ENCODE data around the gene SCN7A.
A peak's percentile ranks its signal among the peaks of the same experiment; 100 is the strongest.

Gene SCN7A

GRCh38 chr2:166380615-166381014 lies 113.4 kb downstream of the SCN7A start:
- Histone ChIP-seq H3K27ac (ENCODE audit: low read depth, low read length) (no peak overlapping the region), H3K4me3 (ENCODE audit: low read length) (no peak overlapping the region), H3K36me3 (ENCODE audit: control insufficient read depth, insufficient read depth, low read length) (no peaks in the 10 kb centered on the region), H3K27me3 (ENCODE audit: control insufficient read depth, insufficient read depth, low read length) (no peaks in the 10 kb centered on the region), H3K4me1 (ENCODE audit: control insufficient read depth, insufficient read depth, low read length) (no peaks in the 10 kb centered on the region), H3K9ac (ENCODE audit: low read length) (no peak overlapping the region)

GRCh38 chr2:166376873-166377272 lies 117.2 kb downstream of the SCN7A start:
- Histone ChIP-seq H3K27ac (ENCODE audit: low read depth, low read length) (no peak overlapping the region), H3K36me3 (ENCODE audit: control insufficient read depth, insufficient read depth, low read length) (no peaks in the 10 kb centered on the region), H3K4me1 (ENCODE audit: control insufficient read depth, insufficient read depth, low read length) (no peaks in the 10 kb centered on the region), H3K27me3 (ENCODE audit: control insufficient read depth, insufficient read depth, low read length) (no peaks in the 10 kb centered on the region), H3K4me3 (ENCODE audit: low read length) (no peak overlapping the region), H3K9ac (ENCODE audit: low read length) (no peak overlapping the region)

GRCh38 chr2:166376488-166376828 lies 117.6 kb downstream of the SCN7A start:
- no peaks in the 10 kb centered on the region for H3K36me3 ChIP-seq (ENCODE audit: control insufficient read depth, insufficient read depth, low read length)
- H3K27ac ChIP-seq (ENCODE audit: low read depth, low read length), result peak overlapping the region; percentile 77
- H3K4me1 ChIP-seq (ENCODE audit: control insufficient read depth, insufficient read depth, low read length), result no peaks in the 10 kb centered on the region
- H3K9ac ChIP-seq (ENCODE audit: low read length), result no peak overlapping the region
- H3K27me3 ChIP-seq (ENCODE audit: control insufficient read depth, insufficient read depth, low read length), result no peaks in the 10 kb centered on the region
- peak overlapping the region; percentile 69 for H3K4me3 ChIP-seq (ENCODE audit: low read length)

GRCh38 chr2:166375736-166376487 lies 118.1 kb downstream of the SCN7A start, which contains the start of gene SCN9A:
TSS of gene SCN9A (minus strand) at chr2:166375944. CDS start at chr2:166311756, 64,188 bp downstream.
- H3K27me3 ChIP-seq (ENCODE audit: control insufficient read depth, insufficient read depth, low read length), result no peaks in the 10 kb centered on the region
- peak within 1 kb of the TSS; percentile 69 for H3K4me3 ChIP-seq (ENCODE audit: low read length)
- no peak within 1 kb of the TSS for H3K9ac ChIP-seq (ENCODE audit: low read length)
- H3K27ac ChIP-seq (ENCODE audit: low read depth, low read length), result peak within 1 kb of the TSS; percentile 77
- H3K4me1 ChIP-seq (ENCODE audit: control insufficient read depth, insufficient read depth, low read length), result no peaks in the 10 kb centered on the region
- no peaks in the 10 kb centered on the region for H3K36me3 ChIP-seq (ENCODE audit: control insufficient read depth, insufficient read depth, low read length)

- Histone ChIP-seq H3K27me3 (ENCODE audit: control insufficient read depth, insufficient read depth, low read length) (no peaks in the 10 kb centered on the region), H3K4me1 (ENCODE audit: control insufficient read depth, insufficient read depth, low read length) (no peaks in the 10 kb centered on the region), H3K27ac (ENCODE audit: low read depth, low read length) (no peak overlapping the region), H3K36me3 (ENCODE audit: control insufficient read depth, insufficient read depth, low read length) (no peaks in the 10 kb centered on the region), H3K9ac (ENCODE audit: low read length) (no peak overlapping the region), H3K4me3 (ENCODE audit: low read length) (peak overlapping the region; percentile 69)
Measured at GRCh38 chr2:166375195-166375735, 118.8 kb downstream of the SCN7A start.

- Histone ChIP-seq H3K4me3 (ENCODE audit: low read length) (no peak overlapping the region), H3K27me3 (ENCODE audit: control insufficient read depth, insufficient read depth, low read length) (no peaks in the 10 kb centered on the region), H3K36me3 (ENCODE audit: control insufficient read depth, insufficient read depth, low read length) (no peaks in the 10 kb centered on the region), H3K4me1 (ENCODE audit: control insufficient read depth, insufficient read depth, low read length) (no peaks in the 10 kb centered on the region), H3K9ac (ENCODE audit: low read length) (no peak overlapping the region), H3K27ac (ENCODE audit: low read depth, low read length) (no peak overlapping the region)
Measured at GRCh38 chr2:166373951-166374350, 120.1 kb downstream of the SCN7A start.

- Histone ChIP-seq H3K27ac (ENCODE audit: low read depth, low read length) (no peak overlapping the region), H3K4me1 (ENCODE audit: control insufficient read depth, insufficient read depth, low read length) (no peaks in the 10 kb centered on the region), H3K9ac (ENCODE audit: low read length) (no peak overlapping the region), H3K4me3 (ENCODE audit: low read length) (no peak overlapping the region), H3K27me3 (ENCODE audit: control insufficient read depth, insufficient read depth, low read length) (no peaks in the 10 kb centered on the region), H3K36me3 (ENCODE audit: control insufficient read depth, insufficient read depth, low read length) (no peaks in the 10 kb centered on the region)
Measured at GRCh38 chr2:166373539-166373938, 120.5 kb downstream of the SCN7A start.

- Histone ChIP-seq H3K4me3 (ENCODE audit: low read length) (no peak overlapping the region), H3K36me3 (ENCODE audit: control insufficient read depth, insufficient read depth, low read length) (no peaks in the 10 kb centered on the region)
Measured at GRCh38 chr2:166373105-166373504, 120.9 kb downstream of the SCN7A start.

GRCh38 chr2:166372046-166372445 lies 122.0 kb downstream of the SCN7A start:
- Histone ChIP-seq H3K9ac (ENCODE audit: low read length) (no peak overlapping the region), H3K27me3 (ENCODE audit: control insufficient read depth, insufficient read depth, low read length) (no peaks in the 10 kb centered on the region), H3K36me3 (ENCODE audit: control insufficient read depth, insufficient read depth, low read length) (no peaks in the 10 kb centered on the region), H3K27ac (ENCODE audit: low read depth, low read length) (no peak overlapping the region), H3K4me3 (ENCODE audit: low read length) (no peak overlapping the region), H3K4me1 (ENCODE audit: control insufficient read depth, insufficient read depth, low read length) (no peaks in the 10 kb centered on the region)

More at GRCh38 chr2:166373105-166373504, 120.9 kb downstream of the SCN7A start:
- Histone ChIP-seq H3K27ac (ENCODE audit: low read depth, low read length) (no peak overlapping the region), H3K27me3 (ENCODE audit: control insufficient read depth, insufficient read depth, low read length) (no peaks in the 10 kb centered on the region), H3K9ac (ENCODE audit: low read length) (no peak overlapping the region), H3K4me1 (ENCODE audit: control insufficient read depth, insufficient read depth, low read length) (no peaks in the 10 kb centered on the region)

- H3K27me3 ChIP-seq (ENCODE audit: control insufficient read depth, insufficient read depth, low read length), result no peaks in the 10 kb centered on the region
- H3K9ac ChIP-seq (ENCODE audit: low read length), result no peak overlapping the region
- no peaks in the 10 kb centered on the region for H3K4me1 ChIP-seq (ENCODE audit: control insufficient read depth, insufficient read depth, low read length)
- H3K4me3 ChIP-seq (ENCODE audit: low read length), result no peak overlapping the region
- H3K36me3 ChIP-seq (ENCODE audit: control insufficient read depth, insufficient read depth, low read length), result no peaks in the 10 kb centered on the region
- H3K27ac ChIP-seq (ENCODE audit: low read depth, low read length), result no peak overlapping the region
Measured at GRCh38 chr2:166365803-166366420, 128.1 kb downstream of the SCN7A start.

GRCh38 chr2:166365239-166365638 lies 128.8 kb downstream of the SCN7A start:
- no peak overlapping the region for H3K9ac ChIP-seq (ENCODE audit: low read length)
- no peaks in the 10 kb centered on the region for H3K27me3 ChIP-seq (ENCODE audit: control insufficient read depth, insufficient read depth, low read length)
- H3K4me1 ChIP-seq (ENCODE audit: control insufficient read depth, insufficient read depth, low read length), result no peaks in the 10 kb centered on the region
- no peak overlapping the region for H3K4me3 ChIP-seq (ENCODE audit: low read length)
- no peaks in the 10 kb centered on the region for H3K36me3 ChIP-seq (ENCODE audit: control insufficient read depth, insufficient read depth, low read length)
- no peak overlapping the region for H3K27ac ChIP-seq (ENCODE audit: low read depth, low read length)

GRCh38 chr2:166364476-166365161 lies 129.4 kb downstream of the SCN7A start:
- H3K27ac ChIP-seq (ENCODE audit: low read depth, low read length), result no peak overlapping the region
- no peaks in the 10 kb centered on the region for H3K4me1 ChIP-seq (ENCODE audit: control insufficient read depth, insufficient read depth, low read length)
- H3K36me3 ChIP-seq (ENCODE audit: control insufficient read depth, insufficient read depth, low read length), result no peaks in the 10 kb centered on the region
- no peak overlapping the region for H3K9ac ChIP-seq (ENCODE audit: low read length)
- no peak overlapping the region for H3K4me3 ChIP-seq (ENCODE audit: low read length)
- no peaks in the 10 kb centered on the region for H3K27me3 ChIP-seq (ENCODE audit: control insufficient read depth, insufficient read depth, low read length)

Measured in rectal smooth muscle tissue (tissue), 1 donor.